ENCODE measurements around the gene HOXB4.
A peak's percentile ranks its signal among the peaks of the same experiment; 100 is the strongest.

HOXB4 gene

DNA sequence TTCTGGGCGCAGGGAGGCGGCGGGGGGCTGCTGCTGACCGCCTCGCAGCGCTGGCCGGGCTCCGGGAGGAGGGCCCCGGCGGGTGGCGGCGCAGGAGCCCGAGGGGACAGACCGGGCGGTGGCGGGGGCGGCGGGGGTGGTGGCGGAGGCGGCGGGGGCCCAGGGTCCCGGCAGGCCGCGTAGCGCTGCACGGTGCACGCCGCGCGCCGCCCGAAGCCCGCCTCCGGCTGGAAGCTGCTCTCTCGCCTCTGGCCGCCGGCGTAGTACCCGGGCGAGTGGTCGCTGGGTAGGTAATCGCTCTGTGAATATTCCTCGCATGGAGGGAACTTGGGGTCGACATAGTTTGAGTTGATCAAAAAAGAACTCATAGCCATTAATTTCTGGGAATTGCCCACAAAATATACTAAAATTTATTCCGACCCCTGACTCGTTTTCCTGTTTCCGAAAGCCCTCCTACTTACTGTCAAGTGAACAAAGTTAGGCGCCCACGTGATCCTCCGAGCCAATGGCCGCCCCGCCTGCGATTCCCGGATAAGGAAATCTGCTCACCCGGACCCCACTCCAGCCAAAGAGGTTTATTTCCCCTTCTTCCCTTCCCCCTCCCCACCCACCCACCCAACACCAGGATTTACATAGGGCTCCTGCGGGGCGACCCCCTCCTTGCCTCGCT, at the start of gene HOXB4:
HOXB4 (minus strand) TSS at position 405 of the 670 bp plus-strand sequence; CDS start at position 374, 31 bp downstream.
- DNase-seq, result no peak

- DNase-seq, result no peak
Observed at GRCh38 chr17:48627118-48627597, 49.0 kb upstream of the HOXB4 start.

DNA sequence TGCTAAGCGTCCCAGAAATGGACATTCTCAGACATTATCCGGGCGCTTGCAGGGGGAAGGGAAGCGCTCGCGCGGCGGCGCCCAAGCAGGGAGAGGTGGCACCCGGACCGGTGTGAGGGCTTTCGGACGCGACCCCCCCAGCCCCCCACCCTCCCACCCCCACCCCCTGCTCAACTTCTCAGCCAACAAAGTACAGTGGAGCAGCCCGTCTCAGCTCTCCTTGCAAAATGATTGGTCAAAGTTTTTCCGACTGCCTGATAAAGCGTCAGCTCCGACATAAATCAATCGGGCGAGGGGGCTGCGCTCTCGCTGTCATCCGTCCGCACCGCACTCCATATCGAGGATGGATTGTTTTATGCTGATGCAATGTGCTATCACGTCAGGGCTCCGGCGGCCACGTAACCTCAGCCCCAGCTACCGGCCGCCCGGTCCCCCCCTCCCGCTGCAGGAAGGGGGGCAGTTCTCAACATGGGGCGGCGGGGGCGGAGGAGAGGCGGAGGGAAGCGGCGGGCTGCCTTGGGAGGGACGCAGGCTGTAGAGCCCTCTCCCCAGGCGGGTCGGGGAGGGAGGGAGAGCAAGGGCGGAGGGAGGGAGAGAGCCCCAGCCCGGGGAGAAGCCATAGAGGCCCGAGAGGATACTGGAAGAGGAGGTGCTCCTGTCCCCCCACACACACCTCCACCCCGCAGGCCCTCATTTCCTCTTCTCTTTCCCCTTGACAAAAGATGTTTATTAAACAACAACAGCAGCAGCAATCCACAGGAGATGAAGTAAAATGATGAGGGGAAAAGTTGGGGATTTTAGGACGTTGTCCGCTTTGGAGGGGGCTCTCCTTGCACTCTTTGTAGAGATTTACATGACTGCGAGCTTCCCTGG, 48.3 kb upstream of the HOXB4 start, which contains the start of gene HOXB9:
HOXB9 (minus strand) TSS at position 114 of the 873 bp plus-strand sequence; CDS start at position 25, 89 bp downstream.
- peak; percentile 40 for DNase-seq

DNA sequence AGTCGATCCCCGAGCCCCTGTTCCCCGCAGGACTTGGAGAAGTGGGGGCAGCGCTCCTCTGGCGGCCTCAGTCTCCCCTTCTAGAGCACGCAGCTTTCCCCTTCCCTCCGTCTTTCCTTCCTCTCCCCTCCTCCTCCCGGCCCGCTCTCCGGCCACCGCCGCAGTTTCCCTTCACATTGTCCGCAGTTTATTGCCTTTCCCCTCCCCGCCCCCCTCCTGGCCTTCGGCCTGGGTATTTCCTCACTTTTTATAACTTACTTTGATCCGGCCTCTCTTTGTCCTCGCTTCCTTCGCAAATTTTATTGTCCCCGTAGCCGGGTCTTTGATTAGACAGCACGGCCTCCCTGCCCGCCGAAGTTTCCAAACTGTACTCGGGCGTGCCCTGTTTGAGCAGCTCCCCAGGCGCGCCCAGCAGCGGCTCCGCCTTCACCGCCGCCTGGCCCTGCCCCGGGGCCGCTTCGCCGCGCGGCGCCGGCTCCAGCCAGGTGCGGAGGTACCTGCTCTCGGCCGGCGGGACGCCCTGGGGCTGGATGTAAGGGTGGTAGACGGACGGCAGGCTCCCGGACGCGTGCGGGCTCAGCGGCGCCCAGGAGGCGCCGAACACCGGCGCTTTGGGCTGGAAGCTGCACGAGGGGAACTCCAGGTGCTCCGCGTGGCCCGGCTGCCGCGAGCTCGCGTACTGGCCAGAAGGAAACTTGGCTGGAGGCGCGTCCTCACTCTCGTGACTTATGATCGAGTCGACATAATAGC, 47.5 kb upstream of the HOXB4 start:
- DNase-seq, result no peak

DNA sequence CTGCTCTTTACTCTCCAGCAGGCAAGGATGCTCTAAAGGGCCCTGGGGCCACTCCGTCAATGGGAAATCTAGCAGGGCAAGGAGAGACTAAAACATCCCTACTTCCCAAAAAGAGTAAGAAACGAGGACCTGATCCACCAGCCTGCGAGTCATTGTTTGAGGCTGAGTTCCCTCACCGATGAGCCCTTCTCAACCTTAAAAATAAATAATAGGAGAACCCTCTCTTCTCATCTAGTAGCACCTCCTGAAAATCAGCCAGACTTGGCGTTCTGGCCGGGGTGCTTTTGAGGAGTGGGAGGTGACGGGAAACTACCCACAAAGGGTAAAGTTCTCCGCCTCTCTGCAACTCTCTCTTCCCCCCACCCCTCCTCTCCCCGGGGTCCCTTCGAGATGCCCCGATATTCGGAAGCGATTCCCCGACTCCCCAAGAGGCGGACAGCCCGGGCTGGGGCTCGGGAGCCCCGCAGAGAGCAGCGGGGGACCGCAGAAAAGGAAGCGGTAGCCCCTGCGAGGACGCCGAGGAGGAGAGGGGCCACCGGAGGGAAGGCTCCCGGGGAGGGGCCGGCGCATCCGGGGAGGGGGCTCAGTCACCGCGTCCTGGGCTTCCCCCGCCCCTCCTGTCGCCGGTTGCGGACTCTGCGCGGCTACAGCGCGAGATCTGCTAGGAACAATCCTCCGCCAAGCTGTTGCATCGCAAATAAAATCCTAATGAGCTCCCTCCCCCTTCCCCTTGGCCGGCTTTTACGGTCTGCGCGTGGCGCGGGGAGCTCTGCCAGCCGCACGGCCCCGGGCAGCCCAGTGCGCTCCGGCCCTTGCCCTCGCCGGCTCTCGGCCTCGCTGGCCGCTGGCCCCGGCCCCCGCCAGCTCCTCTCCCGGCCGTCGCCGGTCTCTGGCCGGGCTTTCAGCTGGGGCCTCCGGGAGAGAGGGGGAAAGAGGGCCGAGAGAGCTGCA, 46.7 kb upstream of the HOXB4 start:
- DNase-seq, result no peak

GRCh38 chr17:48624118-48624517, 46.0 kb upstream of the HOXB4 start:
- no peak for DNase-seq

GRCh38 chr17:48623583-48623982, 45.4 kb upstream of the HOXB4 start:
- no peak for DNase-seq

GRCh38 chr17:48622857-48623256, 44.7 kb upstream of the HOXB4 start:
- no peak for DNase-seq

DNA sequence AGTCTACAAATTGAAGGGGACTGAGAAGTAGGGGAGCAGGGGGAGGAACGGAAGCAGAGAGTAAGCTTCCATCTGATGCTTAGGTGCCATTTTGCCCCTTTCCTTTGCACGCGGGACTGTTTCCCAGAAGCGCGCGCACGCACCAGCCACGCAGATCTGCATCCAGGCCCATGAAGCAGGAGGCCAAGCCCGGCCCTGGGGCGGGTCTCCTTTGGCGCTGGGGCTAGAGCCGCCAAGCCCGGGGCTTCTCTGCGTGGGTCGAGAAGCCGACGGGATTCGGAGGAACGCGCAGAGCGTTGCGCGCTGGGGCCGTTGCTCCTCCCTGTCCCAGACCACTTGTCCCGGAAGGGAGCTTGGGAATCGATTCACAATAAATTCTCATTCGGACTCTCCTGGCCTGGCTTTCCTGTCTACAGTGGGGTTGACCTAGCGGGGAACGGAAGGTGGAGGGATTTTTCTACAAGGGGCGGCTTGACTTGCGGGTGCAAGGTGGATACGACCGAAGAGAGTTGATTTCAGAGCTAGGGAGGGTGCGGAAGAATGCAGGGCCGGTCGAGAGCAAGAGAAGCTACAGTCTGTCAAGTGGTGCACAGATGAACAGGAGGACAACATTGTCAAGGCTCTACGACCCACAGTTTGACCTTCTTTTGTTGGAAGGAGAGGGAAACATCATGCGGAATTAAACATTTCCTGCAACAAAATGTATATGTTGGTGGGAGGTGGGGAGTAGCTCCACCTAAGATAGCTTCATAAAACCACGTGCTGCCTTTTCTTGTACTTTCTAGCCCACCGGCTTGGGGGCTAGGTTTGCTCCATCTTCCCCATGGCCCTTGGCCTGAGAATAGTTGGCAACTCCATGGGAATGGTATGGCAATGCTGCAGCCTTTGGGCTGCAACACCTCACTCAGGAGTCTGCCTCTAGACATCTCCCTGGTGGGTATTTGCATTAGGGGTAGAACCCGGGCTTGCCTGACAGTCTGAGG, 43.6 kb upstream of the HOXB4 start:
- DNase-seq, result no peak

GRCh38 chr17:48620461-48621139, 42.5 kb upstream of the HOXB4 start:
- DNase-seq, result no peak

GRCh38 chr17:48619826-48620449, 41.8 kb upstream of the HOXB4 start:
- DNase-seq, result no peak

DNA sequence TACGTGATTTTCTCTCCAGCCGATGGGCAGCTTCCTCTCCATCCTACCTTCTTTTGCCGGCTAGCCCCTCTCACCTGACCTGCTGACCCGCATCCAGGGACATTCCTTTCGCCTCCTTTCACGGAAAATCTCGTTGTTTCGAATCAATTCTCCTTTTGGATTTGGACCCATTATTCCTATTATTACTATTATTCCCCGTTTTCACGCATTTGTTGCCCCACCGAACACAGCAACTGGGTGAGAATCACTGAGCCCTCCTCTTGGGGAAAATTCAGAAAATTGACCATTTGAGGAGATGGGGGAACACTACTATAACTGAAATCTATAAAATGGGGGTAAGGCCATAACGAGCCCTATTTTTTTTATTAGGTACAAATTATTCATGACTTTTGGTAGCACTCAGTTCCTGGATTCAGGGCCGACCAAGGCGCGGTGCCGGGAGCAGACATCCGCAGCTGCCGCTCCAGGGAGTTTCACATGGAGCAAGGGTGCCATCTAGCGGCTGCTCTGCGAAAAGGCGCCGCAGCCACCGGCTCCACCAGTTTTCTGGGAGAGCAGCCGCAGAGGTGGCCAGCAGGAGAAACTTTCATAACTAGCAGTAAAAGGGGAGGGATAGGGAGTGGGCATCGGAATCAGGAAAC, 40.2 kb upstream of the HOXB4 start:
- peak; percentile 81 for DNase-seq

- no peak for DNase-seq
Observed at GRCh38 chr17:48617471-48618255, 39.5 kb upstream of the HOXB4 start.

DNA sequence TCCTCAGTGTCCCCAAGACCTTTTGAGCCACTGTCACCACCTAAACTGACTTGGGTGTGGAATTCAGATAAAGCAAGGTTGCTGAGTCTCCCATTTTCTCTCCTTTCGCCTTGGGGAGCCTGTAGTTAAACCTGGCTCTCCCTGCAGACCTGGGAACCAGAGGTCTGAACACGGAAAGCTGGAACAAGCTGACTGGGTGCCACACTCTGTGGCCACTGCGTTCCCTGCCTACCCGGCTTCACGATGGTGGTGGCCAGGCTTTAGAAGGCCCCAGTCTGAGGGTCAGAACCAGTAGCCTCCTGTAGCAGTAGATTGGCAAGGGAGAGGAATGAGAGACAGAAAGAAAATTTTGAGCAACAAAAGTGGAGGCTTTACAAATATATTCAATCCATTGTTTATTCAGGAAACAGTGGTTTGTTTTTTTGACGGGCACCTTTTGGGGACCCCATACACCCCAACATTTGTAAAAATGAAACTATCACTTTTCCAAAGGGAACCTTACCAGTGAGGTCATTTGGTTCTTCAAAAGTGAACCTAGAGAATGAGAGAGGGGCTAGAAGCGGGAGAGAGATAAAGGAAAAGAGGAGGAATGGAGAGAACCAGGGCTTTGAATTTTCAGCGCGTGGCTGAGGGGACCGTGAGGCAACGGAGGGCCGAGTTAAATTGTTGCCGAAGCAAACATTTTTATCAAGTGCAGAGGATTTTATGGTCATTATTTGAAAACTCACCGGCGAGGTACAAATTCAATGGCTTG, 38.7 kb upstream of the HOXB4 start:
- DNase-seq, result no peak

- no peak for DNase-seq
Observed at GRCh38 chr17:48615963-48616716, 38.0 kb upstream of the HOXB4 start.

Measured in EL (cell line).